SW 1271 (cell line): ENCODE results near the gene ZNF674.
"Not testable (repeated sequence)": the region's sequence is repeated elsewhere in the genome, so short reads cannot be mapped to it uniquely, and the experiment has no call there.

Source experiments
- DNase-seq, 2 experiments: peaks; one replicate each; lab custom pipeline; 2025; lab: John Stamatoyannopoulos, UW

The ZNF674 gene

GRCh38 chrX:46463682-46464081, 81.5 kb downstream of the ZNF674 start:
- no peak for DNase-seq

DNA sequence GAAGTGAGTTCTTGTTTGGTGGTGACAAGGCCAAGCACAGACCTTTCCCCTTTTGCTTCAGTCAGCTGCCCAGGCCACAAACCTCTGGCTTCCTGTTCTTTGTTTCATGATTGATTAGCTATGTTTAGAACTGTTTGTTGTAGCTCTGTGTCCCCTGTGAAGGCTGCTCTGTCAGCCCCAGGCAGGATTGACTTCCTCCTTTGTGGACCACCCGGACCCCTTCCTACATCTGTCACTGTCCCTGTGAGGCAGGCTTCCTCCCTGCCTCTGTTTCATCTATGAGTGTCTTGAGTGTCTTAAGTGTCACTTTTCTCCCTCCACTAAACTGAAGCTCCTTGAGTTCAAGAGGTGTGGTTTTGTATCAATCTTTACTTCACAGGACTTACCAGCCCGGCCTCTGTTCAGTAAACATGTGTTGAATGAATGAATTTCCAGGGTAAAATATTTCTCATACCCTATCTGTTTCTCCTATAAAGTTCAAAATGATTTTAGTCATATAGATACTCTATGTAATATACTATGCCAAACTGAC, 83.5 kb downstream of the ZNF674 start:
- DNase-seq = no peak

DNA sequence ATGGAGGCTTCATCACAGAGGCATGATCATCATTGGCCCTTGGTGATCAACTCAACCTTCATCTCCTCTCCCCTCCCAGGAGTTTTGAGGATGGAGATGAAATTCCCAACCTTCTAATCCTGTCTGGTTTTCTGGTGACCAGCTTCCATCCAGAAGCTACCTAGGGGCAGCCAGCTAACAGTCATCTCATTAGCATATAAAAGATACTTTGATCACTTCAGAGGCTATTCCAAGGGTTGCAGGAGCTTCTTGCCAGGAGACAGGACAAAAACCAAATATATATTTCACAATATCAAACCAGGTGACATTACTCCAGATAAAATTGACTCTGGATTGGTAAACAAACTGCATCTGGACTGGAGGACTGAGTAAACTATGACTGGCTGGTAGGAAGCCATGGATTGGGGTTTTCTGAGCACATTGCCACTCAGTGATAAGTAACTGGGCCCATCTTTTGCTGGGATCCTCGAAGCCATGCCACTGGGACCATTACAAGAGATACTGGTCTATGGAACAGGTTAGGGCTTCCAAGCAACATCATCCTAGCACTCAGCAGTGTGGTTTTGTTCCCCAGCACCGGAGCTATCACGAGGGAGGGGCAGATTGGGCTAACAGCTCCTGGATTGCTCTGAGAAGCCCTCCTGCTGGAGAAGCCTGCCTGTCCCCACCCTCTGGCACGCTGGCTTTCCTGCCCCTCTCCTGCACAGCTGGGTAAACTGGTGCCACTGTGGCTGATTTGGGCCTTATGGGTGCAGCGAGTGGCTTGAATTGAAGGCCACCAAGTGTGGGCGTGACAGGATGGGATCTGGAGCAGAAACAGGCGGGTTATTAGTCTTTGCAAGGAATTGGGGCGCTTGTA, 84.2 kb downstream of the ZNF674 start:
- DNase-seq = not testable (repeated sequence)

- DNase-seq = no peak
These were observed 85.6 kb downstream of the ZNF674 start for GRCh38 chrX:46459603-46460002.

DNA sequence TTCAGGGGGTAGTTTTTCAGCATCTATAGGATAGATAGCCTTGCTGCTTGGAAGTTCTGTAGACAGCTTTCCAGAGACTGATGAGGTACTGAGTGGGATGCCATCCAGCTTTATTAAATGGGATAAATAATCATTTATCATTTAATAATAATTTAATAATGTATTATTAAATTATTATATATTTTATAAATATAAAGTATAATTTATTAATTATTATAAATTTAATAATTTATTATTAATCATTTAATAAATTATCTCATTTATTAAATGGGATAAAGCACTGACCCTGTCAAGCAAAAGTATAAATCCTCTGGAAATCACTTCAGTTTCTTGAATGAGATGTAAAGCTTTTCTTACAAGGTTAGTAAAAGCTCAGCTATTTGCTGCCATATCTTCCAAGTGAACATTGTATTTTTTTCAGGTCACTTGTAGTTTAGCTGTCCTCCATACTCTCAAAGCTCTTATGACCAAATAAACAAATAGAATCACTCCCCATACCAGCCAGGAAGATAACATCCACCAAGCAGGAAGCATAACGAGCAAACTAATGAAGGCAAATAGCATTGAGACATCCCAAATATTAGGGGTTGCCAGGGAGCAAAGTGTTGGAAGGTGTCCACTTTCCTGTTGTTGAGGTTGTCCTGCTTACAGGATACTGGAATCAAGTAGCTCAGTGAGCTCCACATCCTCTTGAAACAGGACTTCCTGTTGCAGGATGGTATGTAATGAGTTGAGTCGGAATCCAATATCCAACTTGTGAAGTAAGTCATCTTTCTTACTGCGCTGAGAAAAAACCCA, 88.9 kb downstream of the ZNF674 start:
- DNase-seq = no peak
